HL-60/S4 treated with retinoic acid at 250 ng/mL for 4 days and 3 days (cell line): ENCODE measurements around the gene TP53I13.

ENCODE experiments used
- in situ Hi-C: fragments of 300-500 bp; cut with MboI; formaldehyde crosslinking; loops from 2 replicates; pipeline ENCODE4 v1.7.0; 2022; ENCODE audit warnings: low sequenced_read_pairs

TP53I13 gene

GRCh38 chr17:29614349-29615047 lies 46.0 kb downstream of the TP53I13 start:
- in situ Hi-C loops, result no loop called here

GRCh38 chr17:29615048-29615385 lies 46.5 kb downstream of the TP53I13 start:
- in situ Hi-C loops, result no loop called here

- in situ Hi-C loops, result no loop called here
Measured at GRCh38 chr17:29615492-29616299, 47.2 kb downstream of the TP53I13 start.

- in situ Hi-C loops, result no loop called here
Measured at GRCh38 chr17:29616300-29617048, 48.0 kb downstream of the TP53I13 start.

- in situ Hi-C loops, result no loop called here
Measured at GRCh38 chr17:29617125-29617480, 48.6 kb downstream of the TP53I13 start.

- in situ Hi-C loops, result no loop called here
Measured at GRCh38 chr17:29617481-29618271, 49.2 kb downstream of the TP53I13 start.

- in situ Hi-C loops, result no loop called here
Measured at GRCh38 chr17:29618272-29619065, 50.0 kb downstream of the TP53I13 start.

- in situ Hi-C loops, result no loop called here
Measured at GRCh38 chr17:29619251-29619650, 50.8 kb downstream of the TP53I13 start.

- in situ Hi-C loops, result no loop called here
Measured at GRCh38 chr17:29620271-29620670, 51.8 kb downstream of the TP53I13 start.

- in situ Hi-C loops, result no loop called here
Measured at GRCh38 chr17:29620779-29621500, 52.4 kb downstream of the TP53I13 start.

- in situ Hi-C loops, result no loop called here
Measured at GRCh38 chr17:29621751-29622194, 53.3 kb downstream of the TP53I13 start.
